Endodermal cell (in vitro differentiated cells): ENCODE results near the gene HSP90AA1. TPM values are rescaled to one million over a fixed set of nuclear protein-coding genes. Genes with fewer than 3 reads are reported as not detected.
A peak's percentile ranks its signal among the peaks of the same experiment; 100 is the strongest.
"Not testable (repeated sequence)": the region's sequence is repeated elsewhere in the genome, so short reads cannot be mapped to it uniquely, and the experiment has no call there.

Experiments
- DNase-seq: peaks from one replicate; pipeline ENCODE4 v3.0.0-alpha.2; 2017
- H3K27ac ChIP-seq: 2 replicates; pipeline ENCODE4 v1.5.1; 2013; ENCODE audit warnings: mild to moderate bottlenecking, low read depth, low read length, moderate library complexity
- H3K27me3 ChIP-seq: 2 replicates; pipeline ENCODE4 v1.6.1; 2013; ENCODE audit warnings: mild to moderate bottlenecking, low read length, moderate library complexity; ENCODE audit not compliant: insufficient read depth, control insufficient read depth, poor library complexity, severe bottlenecking
- H3K36me3 ChIP-seq: 2 replicates; pipeline ENCODE4 v1.7.0; 2013; ENCODE audit warnings: mild to moderate bottlenecking, low read length, moderate library complexity; ENCODE audit not compliant: control insufficient read depth, insufficient read depth
- H3K4me1 ChIP-seq: one replicate; pipeline ENCODE4 v1.7.0; 2013; ENCODE audit warnings: low read length; ENCODE audit not compliant: control insufficient read depth, insufficient read depth
- H3K4me3 ChIP-seq: 2 replicates; pipeline ENCODE4 v1.5.1; 2013; ENCODE audit warnings: mild to moderate bottlenecking, low read length, moderate library complexity
- H3K9ac ChIP-seq: 2 replicates; pipeline ENCODE4 v1.6.1; 2013; ENCODE audit warnings: mild to moderate bottlenecking, low read length, moderate library complexity; ENCODE audit not compliant: poor library complexity, severe bottlenecking; ENCODE audit errors: extremely low read depth
- H3K9me3 ChIP-seq: 2 replicates; pipeline ENCODE4 v1.6.1; 2013; ENCODE audit warnings: mild to moderate bottlenecking, low read length, moderate library complexity; ENCODE audit not compliant: control insufficient read depth
- H3K27ac Mint-ChIP-seq: 2 replicates; pipeline ENCODE4 v1.8.0; 2020; ENCODE audit warnings: mixed read lengths
- H3K27me3 Mint-ChIP-seq: 2 replicates; pipeline ENCODE4 v1.8.0; 2021; ENCODE audit warnings: mild to moderate bottlenecking, mixed read lengths; ENCODE audit not compliant: insufficient read depth
- H3K36me3 Mint-ChIP-seq: 2 replicates; pipeline ENCODE4 v1.8.0; 2020; ENCODE audit warnings: low read depth, mixed read lengths
- H3K4me1 Mint-ChIP-seq: 2 replicates; pipeline ENCODE4 v1.8.0; 2020; ENCODE audit warnings: mixed read lengths
- H3K4me3 Mint-ChIP-seq: 2 replicates; pipeline ENCODE4 v1.8.0; 2020; ENCODE audit warnings: mild to moderate bottlenecking, moderate library complexity, mixed read lengths
- H3K9me3 Mint-ChIP-seq: 2 replicates; pipeline ENCODE4 v1.8.0; 2020; ENCODE audit warnings: mild to moderate bottlenecking, mixed read lengths
- CTCF ChIP-seq: fragments of 200-600 bp; sonication (generic); conservative IDR thresholded peaks from 2 replicates; pipeline ENCODE4 v1.5.0; 2021; ENCODE audit warnings: antibody characterized with exemption, mild to moderate bottlenecking
- WGBS, 2 experiments: methylation state at CpG; one replicate each; pipeline versions ENCODE4 v1.1.5 to v1.1.7; 2013; ENCODE audit warnings: missing lambda C conversion rate in 2 of 2, mixed read lengths in 1 of 2; ENCODE audit not compliant: insufficient coverage in 1 of 2, insufficient read length in 1 of 2; 5-methylcytosine and 5-hydroxymethylcytosine counted together
- long read RNA-seq, 4 experiments: library from polyadenylated mRNA in 2 of 4; library from RNA in 1 of 4; library from capped mRNA in 1 of 4; stranded (forward) in 3 of 4; unstranded in 1 of 4; transcript quantifications; one replicate each; pipeline ENCODE4 v2.0.0, GENCODE V29; 2020 to 2021; ENCODE audit warnings: inconsistent platforms in 1 of 4
- polyA plus RNA-seq, 2 experiments: library from polyadenylated mRNA; stranded (reverse); fragments of 50-300 nt; gene quantifications; one replicate each; pipeline ENCODE4 v1.2.3, GENCODE V29; 2013
- total RNA-seq, 2 donors: library from RNA; stranded (reverse); fragmentation: NEBNext Ultra II Directional in 1 of 2; extraction: Animal tissue kit (Norgen Biotek cat#: 25700) in 1 of 2; gene quantifications; 2 replicates in 1 of 2; 3 replicates in 1 of 2; pipeline ENCODE4 v1.2.1, GENCODE V29; 2021

Gene HSP90AA1
- 100 to 1,000 TPM; 696 to 821 TPM for total RNA-seq
- 830 TPM for polyA plus RNA-seq (2013, experiment 1 of 2)
- polyA plus RNA-seq (2013, experiment 2 of 2): 855 TPM
- long read RNA-seq, experiment 1, transcript HSP90AA1-201 (11 exons, 3,379 nt): major isoform, 71 of 409 reads
- long read RNA-seq, experiment 1, partial matches to known transcripts: 291 of 409 reads
- long read RNA-seq, experiment 1, other reads (novel, unspliced or antisense): 46 of 409 reads
- long read RNA-seq, experiment 2, transcript HSP90AA1-202 (12 exons, 3,510 nt): minor isoform, 22 of 665 reads
- long read RNA-seq, experiment 2, transcript HSP90AA1-201 (11 exons, 3,379 nt): major isoform, 461 of 665 reads
- long read RNA-seq, experiment 2, partial matches to known transcripts: 128 of 665 reads
- long read RNA-seq, experiment 2, other reads (novel, unspliced or antisense): 54 of 665 reads
- long read RNA-seq, experiment 3, transcript HSP90AA1-201 (11 exons, 3,379 nt): major isoform, 21 of 358 reads
- long read RNA-seq, experiment 3, transcript HSP90AA1-205 (2 exons, 429 nt): minor isoform, 10 of 358 reads
- long read RNA-seq, experiment 3, partial matches to known transcripts: 312 of 358 reads
- long read RNA-seq, experiment 3, other reads (novel, unspliced or antisense): 14 of 358 reads
- long read RNA-seq, experiment 4, transcript HSP90AA1-201 (11 exons, 3,379 nt): major isoform, 164 of 1,283 reads
- long read RNA-seq, experiment 4, partial matches to known transcripts: 1,063 of 1,283 reads
- long read RNA-seq, experiment 4, other reads (novel, unspliced or antisense): 53 of 1,283 reads

GRCh38 chr14:102086972-102087761 is at the start of gene HSP90AA1:
HSP90AA1 (minus strand) TSS chr14:102087044; CDS start chr14:102086378, 666 bp downstream.
- no peaks in the 10 kb centered on the region for H3K4me1 ChIP-seq

GRCh38 chr14:102135456-102135855 is 48.6 kb upstream of the HSP90AA1 start:
- peaks cover 33% of the 10 kb centered on the region for H3K36me3 Mint-ChIP-seq
- H3K4me1 Mint-ChIP-seq, H3K4me3 ChIP-seq, H3K27ac Mint-ChIP-seq, H3K4me3 Mint-ChIP-seq, H3K9me3 ChIP-seq, H3K9ac ChIP-seq, H3K27ac ChIP-seq, H3K27me3 ChIP-seq, H3K4me1 ChIP-seq, DNase-seq, H3K27me3 Mint-ChIP-seq, H3K36me3 ChIP-seq, H3K9me3 Mint-ChIP-seq: not testable (repeated sequence)
- 97 to 100% methylated on average over 9 to 30 of the region's 30 CpGs for WGBS, 2 experiments

More at GRCh38 chr14:102086972-102087761, at the start of gene HSP90AA1:
- peak within 1 kb of the TSS; percentile 97 for H3K9ac ChIP-seq
- Mint-ChIP-seq H3K27me3 (peaks cover 2% of the 10 kb centered on the region), H3K4me3 (peak within 1 kb of the TSS; percentile 95), H3K9me3 (no peaks in the 10 kb centered on the region), H3K4me1 (peaks cover 49% of the 10 kb centered on the region), H3K27ac (peak within 1 kb of the TSS; percentile 98), H3K36me3 (peaks cover 42% of the 10 kb centered on the region)
- H3K27me3 ChIP-seq: no peaks in the 10 kb centered on the region
- TF ChIP-seq CTCF: peak; percentile 37
- H3K27ac ChIP-seq: peak within 1 kb of the TSS; percentile 99
- peaks cover 37% of the 10 kb centered on the region for H3K36me3 ChIP-seq
- peak; percentile 97 for DNase-seq
- WGBS, 2 experiments: 0 to 1% methylated on average over 30 to 106 of the region's 106 CpGs
- H3K4me3 ChIP-seq: peak within 1 kb of the TSS; percentile 96
- H3K9me3 ChIP-seq: no peaks in the 10 kb centered on the region

- not testable (repeated sequence) for H3K27me3 ChIP-seq, H3K27me3 Mint-ChIP-seq, DNase-seq, H3K4me3 ChIP-seq, H3K27ac ChIP-seq, H3K4me3 Mint-ChIP-seq, H3K4me1 ChIP-seq, H3K9ac ChIP-seq, H3K36me3 ChIP-seq, H3K9me3 ChIP-seq, H3K4me1 Mint-ChIP-seq, H3K9me3 Mint-ChIP-seq
- Mint-ChIP-seq H3K36me3 (peaks cover 38% of the 10 kb centered on the region), H3K27ac (peak overlapping the region; percentile 64)
- WGBS, 2 experiments: 91 to 95% methylated on average over 8 to 9 of the region's 10 CpGs
Observed at GRCh38 chr14:102134719-102135118, 47.9 kb upstream of the HSP90AA1 start.

GRCh38 chr14:102134021-102134420 is 47.2 kb upstream of the HSP90AA1 start:
- H3K9ac ChIP-seq, H3K27ac Mint-ChIP-seq, H3K4me3 ChIP-seq, H3K27me3 ChIP-seq, H3K27me3 Mint-ChIP-seq, H3K9me3 Mint-ChIP-seq, H3K4me1 ChIP-seq, DNase-seq, H3K9me3 ChIP-seq, H3K4me1 Mint-ChIP-seq, H3K27ac ChIP-seq, H3K36me3 ChIP-seq, H3K4me3 Mint-ChIP-seq: not testable (repeated sequence)
- WGBS, 2 experiments: 95 to 98% methylated on average over 7 to 9 of the region's 9 CpGs
- H3K36me3 Mint-ChIP-seq: peaks cover 38% of the 10 kb centered on the region
